Panc1 (cell line): Measurements from ENCODE around the gene B4GAT1. TPM values are rescaled to one million over a fixed set of nuclear protein-coding genes. Genes with fewer than 3 reads are reported as not detected.
A peak's percentile ranks its signal among the peaks of the same experiment; 100 is the strongest.

Source experiments
- ATAC-seq: fragments of 200-7000 bp; cut with Tn5 transposase; 2 replicates; pipeline ENCODE4 v1.9.1; 2020; ENCODE audit warnings: mild to moderate bottlenecking, moderate library complexity
- BruUV-seq: library from RNA; stranded (reverse); fragments of 400-500 nt; replicated peaks from 2 replicates; lab custom pipeline; 2021; lab: Mats Ljungman, UMichigan
- CTCF ChIA-PET: fragments of 300-600 bp; sonication (Branson Sonifier 250); formaldehyde crosslinking; loops from one replicate; lab custom pipeline; 2022; ENCODE audit warnings: antibody characterized with exemption; lab: Charles Lee
- POLR2A ChIA-PET: fragments of 300-600 bp; sonication (Branson Sonifier 250); formaldehyde crosslinking; loops from one replicate; lab custom pipeline; 2022; ENCODE audit warnings: antibody characterized with exemption; lab: Charles Lee
- DNase-seq: peaks from one replicate; pipeline ENCODE4 v3.0.0-alpha.2; 2010; ENCODE audit warnings: low read depth, low spot score
- H3K27ac ChIP-seq: 2 replicates; pipeline ENCODE4 v1.5.1; 2011; ENCODE audit warnings: mild to moderate bottlenecking, low read length, inconsistent platforms
- H3K27me3 ChIP-seq: fragments of 200-500 bp; sonication (Bioruptor generic); 2 replicates; pipeline ENCODE4 v1.6.0; 2014; ENCODE audit warnings: low read length, inconsistent platforms; ENCODE audit not compliant: control insufficient read depth, insufficient read depth
- H3K36me3 ChIP-seq: fragments of 200-500 bp; sonication (Bioruptor generic); 2 replicates; pipeline ENCODE4 v1.5.1; 2014; ENCODE audit warnings: inconsistent platforms, mild to moderate bottlenecking, low read length, moderate library complexity; ENCODE audit not compliant: control insufficient read depth, insufficient read depth
- H3K4me1 ChIP-seq: 2 replicates; pipeline ENCODE4 v1.5.1; 2011; ENCODE audit warnings: inconsistent platforms, mild to moderate bottlenecking, low read length, moderate library complexity; ENCODE audit not compliant: control insufficient read depth, insufficient read depth
- H3K4me3 ChIP-seq, 2 experiments: 2 replicates each; pipeline ENCODE4 v1.5.1; 2011 to 2012; ENCODE audit warnings: low read depth in 2 of 2, low read length in 2 of 2, mild to moderate bottlenecking in 2 of 2, inconsistent platforms in 1 of 2, moderate library complexity in 1 of 2
- H3K9me3 ChIP-seq: fragments of 200-500 bp; sonication (Bioruptor generic); 2 replicates; pipeline ENCODE4 v1.5.1; 2014; ENCODE audit warnings: low read depth, mild to moderate bottlenecking, inconsistent platforms, low read length, moderate library complexity; ENCODE audit not compliant: control insufficient read depth, insufficient read depth
- CTCF ChIP-seq: fragments of 450-650 bp; IDR thresholded peaks from 2 replicates; pipeline ENCODE4 v1.5.1; 2017; ENCODE audit warnings: mild to moderate bottlenecking
- POLR2AphosphoS5 ChIP-seq: IDR thresholded peaks from 2 replicates; pipeline ENCODE4 v1.6.1; 2012; ENCODE audit warnings: mild to moderate bottlenecking, low read depth, low read length, moderate library complexity
- SIN3A ChIP-seq: IDR thresholded peaks from 2 replicates; pipeline ENCODE4 v1.6.1; 2012; ENCODE audit warnings: low read depth, mild to moderate bottlenecking, low read length, moderate library complexity, borderline replicate concordance; ENCODE audit not compliant: insufficient read depth
- TCF7L2 ChIP-seq: IDR thresholded peaks from 2 replicates; pipeline ENCODE4 v1.6.1; 2011; ENCODE audit warnings: mild to moderate bottlenecking, low read depth, low read length, inconsistent platforms
- in situ Hi-C: cut with HindIII; loops from 2 replicates; pipeline ENCODE4 v1.10.0; 2016; ENCODE audit warnings: low sequenced_read_pairs, low pct_unique_long_range_greater_than_20kb
- intact Hi-C: fragments of 100-400 bp; cut with micrococcal nuclease; formaldehyde crosslinking; loops from one replicate; pipeline ENCODE4 v1.10.0; 2022; ENCODE audit not compliant: unreplicated experiment
- total RNA-seq: library from RNA; stranded (reverse); gene quantifications from one replicate; pipeline ENCODE4 v1.2.1, GENCODE V29; 2021; ENCODE audit not compliant: unreplicated experiment
- TF ChIP-seq, protein P1 (sequence below), 2 experiments: IDR thresholded peaks; 2 replicates each; pipeline ENCODE4 v1.6.1; 2011 to 2012; ENCODE audit warnings: low read depth in 2 of 2, control low read depth in 1 of 2, low read length in 1 of 2, mild to moderate bottlenecking in 1 of 2, moderate library complexity in 1 of 2; ENCODE audit not compliant: insufficient read depth in 1 of 2

Gene B4GAT1
- total RNA-seq, 1 experiment from 2014 or later, result 29.3 TPM

DNA sequence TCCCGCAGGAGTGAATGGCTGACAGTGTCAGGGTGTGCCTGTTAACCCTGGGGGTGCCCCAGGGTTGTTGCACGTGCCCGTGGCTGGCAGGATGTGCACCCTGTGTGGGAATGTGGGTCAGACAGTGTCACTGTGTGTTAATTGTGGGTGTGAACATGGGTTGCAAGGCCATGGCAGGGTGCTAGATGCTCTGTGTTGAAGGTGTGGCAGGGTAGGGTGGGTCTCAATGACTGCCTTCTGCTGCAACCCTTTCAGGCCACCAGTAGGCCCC lies 19.5 kb downstream of the B4GAT1 start:
- ChIA-PET CTCF (no interaction called here), POLR2A (no interaction called here)
- in situ Hi-C loops (no loop called here), intact Hi-C loops (loop anchor here (2.0 kb wide), 1 partner anchor 15 kb away; no protein-coding TSS in a partner anchor)
- H3K9me3 ChIP-seq, result no peaks in the 10 kb centered on the region
- no peaks in the 10 kb centered on the region for H3K27me3 ChIP-seq
- H3K4me1 ChIP-seq, result peaks cover 18% of the 10 kb centered on the region
- H3K4me3 ChIP-seq, result no peak overlapping the region
- H3K36me3 ChIP-seq, result no peaks in the 10 kb centered on the region
- peak; percentile 45 for ATAC-seq
- DNase-seq, result no peak
- H3K27ac ChIP-seq, result no peak overlapping the region
- TF ChIP-seq POLR2AphosphoS5 (no peak), TCF7L2 (no peak), CTCF (no peak), SIN3A (no peak)
- TF ChIP-seq, protein P1, sequence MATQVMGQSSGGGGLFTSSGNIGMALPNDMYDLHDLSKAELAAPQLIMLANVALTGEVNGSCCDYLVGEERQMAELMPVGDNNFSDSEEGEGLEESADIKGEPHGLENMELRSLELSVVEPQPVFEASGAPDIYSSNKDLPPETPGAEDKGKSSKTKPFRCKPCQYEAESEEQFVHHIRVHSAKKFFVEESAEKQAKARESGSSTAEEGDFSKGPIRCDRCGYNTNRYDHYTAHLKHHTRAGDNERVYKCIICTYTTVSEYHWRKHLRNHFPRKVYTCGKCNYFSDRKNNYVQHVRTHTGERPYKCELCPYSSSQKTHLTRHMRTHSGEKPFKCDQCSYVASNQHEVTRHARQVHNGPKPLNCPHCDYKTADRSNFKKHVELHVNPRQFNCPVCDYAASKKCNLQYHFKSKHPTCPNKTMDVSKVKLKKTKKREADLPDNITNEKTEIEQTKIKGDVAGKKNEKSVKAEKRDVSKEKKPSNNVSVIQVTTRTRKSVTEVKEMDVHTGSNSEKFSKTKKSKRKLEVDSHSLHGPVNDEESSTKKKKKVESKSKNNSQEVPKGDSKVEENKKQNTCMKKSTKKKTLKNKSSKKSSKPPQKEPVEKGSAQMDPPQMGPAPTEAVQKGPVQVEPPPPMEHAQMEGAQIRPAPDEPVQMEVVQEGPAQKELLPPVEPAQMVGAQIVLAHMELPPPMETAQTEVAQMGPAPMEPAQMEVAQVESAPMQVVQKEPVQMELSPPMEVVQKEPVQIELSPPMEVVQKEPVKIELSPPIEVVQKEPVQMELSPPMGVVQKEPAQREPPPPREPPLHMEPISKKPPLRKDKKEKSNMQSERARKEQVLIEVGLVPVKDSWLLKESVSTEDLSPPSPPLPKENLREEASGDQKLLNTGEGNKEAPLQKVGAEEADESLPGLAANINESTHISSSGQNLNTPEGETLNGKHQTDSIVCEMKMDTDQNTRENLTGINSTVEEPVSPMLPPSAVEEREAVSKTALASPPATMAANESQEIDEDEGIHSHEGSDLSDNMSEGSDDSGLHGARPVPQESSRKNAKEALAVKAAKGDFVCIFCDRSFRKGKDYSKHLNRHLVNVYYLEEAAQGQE (IDR thresholded peaks at IDR 0.05; ENCODE audit: insufficient read depth in 1 of 2, low read depth in 2 of 2, low read length in 1 of 2), result no peak
- BruUV-seq, result no TSS peak

GRCh38 chr11:66327171-66328030 lies 20.0 kb downstream of the B4GAT1 start:
- H3K27ac ChIP-seq, result 0 out of 2 replicates have a peak overlapping the region, but pooled peaks have one; percentile 36
- ChIA-PET CTCF (interaction anchor here (1.1 kb wide), 1 partner anchor 7 kb away, joined by 4 read pairs; no protein-coding TSS in a partner anchor), POLR2A (interaction anchor here (0.6 kb wide), 1 partner anchor 13 kb away, joined by 9 read pairs; no protein-coding TSS in a partner anchor)
- no peaks in the 10 kb centered on the region for H3K9me3 ChIP-seq
- BruUV-seq, result no TSS peak
- no peaks in the 10 kb centered on the region for H3K27me3 ChIP-seq
- H3K36me3 ChIP-seq, result no peaks in the 10 kb centered on the region
- H3K4me1 ChIP-seq, result peaks cover 18% of the 10 kb centered on the region
- in situ Hi-C loops, result no loop called here
- TF ChIP-seq, protein P1 (IDR thresholded peaks at IDR 0.05; ENCODE audit: insufficient read depth in 1 of 2, low read depth in 2 of 2, low read length in 1 of 2), result no peak
- TF ChIP-seq CTCF (no peak), POLR2AphosphoS5 (no peak), TCF7L2 (no peak), SIN3A (no peak)
- DNase-seq, result no peak
- intact Hi-C loops, result loop anchor here (2.0 kb wide), 1 partner anchor 15 kb away; no protein-coding TSS in a partner anchor
- H3K4me3 ChIP-seq, result no peak overlapping the region
- ATAC-seq, result peak; percentile 4; the same call in 1 of the 2 replicates
